ENCODE results near the gene FRS2. TPM values are rescaled to one million over a fixed set of nuclear protein-coding genes. Genes with fewer than 3 reads are reported as not detected.
A peak's percentile ranks its signal among the peaks of the same experiment; 100 is the strongest.

FRS2 gene
- total and polyA plus RNA-seq, 9 of the 15 experiments (the other 6 are each of a cell fraction or from before 2014, with no cell fraction given): 1.0 to 9.1 (median 6.0) TPM

- DNase-seq (ENCODE audit: extremely low read depth in 1 of 4, low spot score in 3 of 4): no peak
- Histone ChIP-seq H3K4me2 (ENCODE audit: insufficient read depth, low read length) (no peak overlapping the region), H3K9ac (ENCODE audit: insufficient read depth in 1 of 2, low read depth in 2 of 2, low read length in 2 of 2) (no peak overlapping the region), H3K27me3 (ENCODE audit: control insufficient read depth in 2 of 2, insufficient read depth in 2 of 2, low read length in 2 of 2) (no peaks in the 10 kb centered on the region), H3K36me3 (ENCODE audit: control insufficient read depth, insufficient read depth, low read length) (no peaks in the 10 kb centered on the region), H3K4me1 (replicated peaks in 1 of 2; ENCODE audit: control insufficient read depth in 2 of 2, insufficient read depth in 2 of 2, low read length in 2 of 2) (peaks cover 0 to 5% of the 10 kb centered on the region in 2 experiments; a peak in 2 of 5 replicates), H3K9me3 (replicated peaks; ENCODE audit: control insufficient read depth, insufficient read depth, low read depth, low read length) (no peaks in the 10 kb centered on the region), H3K79me2 (ENCODE audit: control insufficient read depth, insufficient read depth, low read length) (no peaks in the 10 kb centered on the region), H4K20me1 (replicated peaks; ENCODE audit: control insufficient read depth, insufficient read depth, low read length) (no peaks in the 10 kb centered on the region), H3K9me1 (ENCODE audit: control insufficient read depth, insufficient read depth, low read length) (no peaks in the 10 kb centered on the region), H3K27ac (ENCODE audit: extremely low read depth, low read depth, low read length) (no peak overlapping the region), H3K4me3 (no peak overlapping the region), H2AFZ (ENCODE audit: low read depth, low read length) (no peak overlapping the region)
- TF ChIP-seq, protein P1, sequence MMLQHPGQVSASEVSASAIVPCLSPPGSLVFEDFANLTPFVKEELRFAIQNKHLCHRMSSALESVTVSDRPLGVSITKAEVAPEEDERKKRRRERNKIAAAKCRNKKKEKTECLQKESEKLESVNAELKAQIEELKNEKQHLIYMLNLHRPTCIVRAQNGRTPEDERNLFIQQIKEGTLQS (IDR thresholded peaks at IDR 0.05): peak; percentile 50
- TF ChIP-seq, protein P1 (CRISPR knock-in tag; conservative IDR thresholded peaks at IDR 0.05): no peak
- TF ChIP-seq ZFP36 (IDR thresholded peaks at IDR 0.05; ENCODE audit: low read depth, low read length, partially characterized antibody) (peak; percentile 17), EP300 (IDR thresholded peaks at IDR 0.05; ENCODE audit: low read length) (no peak)
- intact Hi-C loops (cut with micrococcal nuclease) (no loop called here), in situ Hi-C loops (cut with MboI) (no loop called here)
- POLR2A ChIA-PET: no interaction called here
- BruUV-seq (replicated peaks): no TSS peak
- CTCF ChIA-PET (ENCODE audit: low intra/inter-chr PET ratio): no interaction called here
- 32% methylated on average over 5 of the region's 5 CpGs for WGBS (ENCODE audit: insufficient coverage, low coverage, missing lambda C conversion rate)
- no peak for FAIRE-seq
- ATAC-seq: no peak
These were observed 46.9 kb upstream of the FRS2 start for GRCh38 chr12:69423037-69423905.

All from K562 (cell line).